H7 (cell line): ENCODE results near the gene SUFU. TPM values are rescaled to one million over a fixed set of nuclear protein-coding genes. Genes with fewer than 3 reads are reported as not detected.

Experiments
- DNase-seq: peaks from one replicate; pipeline ENCODE4 v3.0.0; 2012
- H3K27me3 ChIP-seq: 2 replicates; pipeline ENCODE4 v1.6.0; 2011; ENCODE audit warnings: mild to moderate bottlenecking, low read length; ENCODE audit not compliant: control insufficient read depth, insufficient read depth
- H3K36me3 ChIP-seq: replicated peaks from 2 replicates; pipeline ENCODE4 v1.5.1; 2011; ENCODE audit warnings: low read length; ENCODE audit not compliant: control insufficient read depth, insufficient read depth
- H3K4me3 ChIP-seq: 2 replicates; pipeline ENCODE4 v1.5.1; 2011; ENCODE audit warnings: low read depth, mild to moderate bottlenecking, control low read depth, low read length, moderate library complexity; ENCODE audit not compliant: insufficient read depth
- total RNA-seq: library from RNA; depleted of rRNA; stranded (reverse); fragments of >200 nt; shearing (Covaris generic); gene quantifications from 2 replicates; pipeline ENCODE4 v1.2.3, GENCODE V29; 2014

SUFU gene
- total RNA-seq, 1 experiment from 2014 or later: 3.5 TPM

DNA sequence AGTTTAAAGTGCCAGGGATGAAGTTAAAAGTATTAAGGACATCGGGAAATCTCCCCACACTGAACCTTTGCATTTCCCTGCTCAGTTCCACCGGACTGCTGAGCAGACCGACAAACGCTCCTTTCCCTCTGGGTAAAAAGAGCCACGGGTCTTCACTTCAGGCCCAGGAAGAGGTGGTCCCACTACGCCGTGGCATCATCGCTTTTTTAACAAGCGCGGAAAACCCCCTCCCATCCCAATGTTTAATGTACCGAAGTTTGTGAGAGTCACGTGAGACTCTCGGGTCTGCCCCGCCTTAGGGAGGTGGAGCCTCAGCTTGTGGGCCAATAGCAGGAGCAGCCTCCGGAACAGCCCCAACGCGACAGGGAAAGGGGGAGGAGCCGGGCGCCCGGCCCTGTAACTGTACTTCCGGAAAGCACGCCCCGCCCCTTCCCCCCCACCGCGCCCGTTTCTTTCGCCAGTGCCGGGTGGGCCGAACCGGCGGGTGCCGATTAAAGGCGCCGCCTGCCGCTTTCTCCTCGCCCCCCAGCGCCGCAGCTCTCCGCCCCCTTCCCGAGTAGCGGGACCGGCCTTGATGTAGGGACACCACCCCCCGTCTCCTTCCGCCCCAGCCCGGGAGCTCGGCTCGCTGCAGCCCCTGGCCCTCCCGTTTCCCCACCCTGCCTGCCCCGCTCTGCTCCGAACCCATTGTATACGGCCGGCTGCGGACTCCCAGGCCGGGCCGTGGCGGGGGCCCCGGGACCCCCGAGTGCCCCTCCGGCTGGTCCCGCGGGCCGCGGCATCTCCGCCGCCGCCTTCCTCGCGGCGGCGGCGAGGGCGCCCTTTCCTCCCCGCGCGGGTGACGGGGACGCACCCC, 138.3 kb downstream of the SUFU start:
- H3K27me3 ChIP-seq: no peaks in the 10 kb centered on the region
- H3K36me3 ChIP-seq: no peaks in the 10 kb centered on the region
- peak; percentile 95 for DNase-seq
- H3K4me3 ChIP-seq: peak overlapping the region; percentile 73

- DNase-seq: peak; percentile 74
- peak overlapping the region; percentile 73 for H3K4me3 ChIP-seq
- H3K27me3 ChIP-seq: no peaks in the 10 kb centered on the region
- H3K36me3 ChIP-seq: no peaks in the 10 kb centered on the region
Observed at GRCh38 chr10:102642736-102643335, 139.1 kb downstream of the SUFU start.

DNA sequence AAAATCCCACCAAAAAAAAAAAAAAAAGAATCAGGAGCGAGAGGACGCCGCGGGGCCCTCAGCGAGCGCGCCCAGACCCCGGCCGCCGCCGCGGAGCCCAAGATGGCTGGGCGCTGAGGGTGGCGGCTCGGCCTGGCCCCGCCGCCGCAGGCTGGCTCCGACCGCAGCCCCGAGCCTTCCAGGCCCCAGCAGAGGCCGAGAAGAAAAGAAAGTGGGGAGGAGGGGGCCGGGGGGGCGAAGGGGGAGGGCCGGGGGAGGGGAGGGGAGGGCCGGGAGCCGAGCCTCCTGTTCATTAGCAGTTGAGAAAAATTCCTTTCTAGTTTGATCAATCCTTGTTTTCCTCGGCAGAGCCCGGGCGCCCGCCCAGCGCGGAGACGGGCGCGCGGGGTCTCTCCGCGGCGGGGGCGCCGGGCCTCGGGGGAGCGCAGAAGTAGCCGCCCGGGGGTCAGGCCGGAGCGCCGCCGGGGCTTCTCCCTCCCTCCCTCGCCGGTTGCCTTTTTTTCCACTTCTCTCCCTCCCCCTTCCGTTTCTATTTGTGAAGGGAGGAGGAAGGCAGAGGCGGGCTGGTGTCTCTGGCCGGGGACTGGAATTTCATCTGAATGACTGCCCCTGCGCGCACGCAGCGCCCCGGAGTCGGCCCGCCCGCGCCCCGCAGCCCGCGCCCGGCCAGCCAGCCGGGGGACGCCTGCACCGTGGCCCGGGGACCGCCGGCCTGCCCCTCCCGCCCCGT, 139.7 kb downstream of the SUFU start:
- peak; percentile 86 for DNase-seq
- no peaks in the 10 kb centered on the region for H3K27me3 ChIP-seq
- no peaks in the 10 kb centered on the region for H3K36me3 ChIP-seq
- peak overlapping the region; percentile 73 for H3K4me3 ChIP-seq

- no peak for DNase-seq
- peak within 1 kb of the TSS; percentile 63 for H3K4me3 ChIP-seq
- no peaks in the 10 kb centered on the region for H3K36me3 ChIP-seq
- H3K27me3 ChIP-seq: no peaks in the 10 kb centered on the region
Observed at GRCh38 chr10:102644066-102644645, 140.4 kb downstream of the SUFU start, which contains the start of gene TRIM8. Gene TRIM8, plus strand, starts transcription at chr10:102644479. Its CDS starts 139 bp downstream, at chr10:102644618.

DNA sequence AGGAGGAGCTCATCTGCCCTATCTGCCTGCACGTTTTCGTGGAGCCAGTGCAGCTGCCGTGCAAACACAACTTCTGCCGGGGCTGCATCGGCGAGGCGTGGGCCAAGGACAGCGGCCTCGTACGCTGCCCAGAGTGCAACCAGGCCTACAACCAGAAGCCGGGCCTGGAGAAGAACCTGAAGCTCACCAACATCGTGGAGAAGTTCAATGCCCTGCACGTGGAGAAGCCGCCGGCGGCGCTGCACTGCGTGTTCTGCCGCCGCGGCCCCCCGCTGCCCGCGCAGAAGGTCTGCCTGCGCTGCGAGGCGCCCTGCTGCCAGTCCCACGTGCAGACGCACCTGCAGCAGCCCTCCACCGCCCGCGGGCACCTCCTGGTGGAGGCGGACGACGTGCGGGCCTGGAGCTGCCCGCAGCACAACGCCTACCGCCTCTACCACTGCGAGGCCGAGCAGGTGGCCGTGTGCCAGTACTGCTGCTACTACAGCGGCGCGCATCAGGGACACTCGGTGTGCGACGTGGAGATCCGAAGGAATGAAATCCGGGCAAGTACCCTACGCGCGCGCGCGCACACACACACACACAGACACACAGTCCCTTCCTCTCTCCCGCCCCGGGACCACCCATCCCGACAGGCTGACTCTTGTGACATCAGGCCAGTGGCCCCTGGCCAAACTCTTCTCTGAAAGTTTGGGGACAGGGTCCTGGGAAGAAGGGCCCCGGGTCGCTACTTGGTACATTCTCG, 141.0 kb downstream of the SUFU start:
- no peaks in the 10 kb centered on the region for H3K27me3 ChIP-seq
- no peaks in the 10 kb centered on the region for H3K36me3 ChIP-seq
- DNase-seq: peak; percentile 81
- peak overlapping the region; percentile 63 for H3K4me3 ChIP-seq

- no peak for DNase-seq
- no peaks in the 10 kb centered on the region for H3K36me3 ChIP-seq
- no peaks in the 10 kb centered on the region for H3K27me3 ChIP-seq
- H3K4me3 ChIP-seq: peak overlapping the region; percentile 63
Observed at GRCh38 chr10:102645388-102645740, 141.6 kb downstream of the SUFU start.

- no peaks in the 10 kb centered on the region for H3K36me3 ChIP-seq
- peak overlapping the region; percentile 63 for H3K4me3 ChIP-seq
- peak; percentile 68 for DNase-seq
- no peaks in the 10 kb centered on the region for H3K27me3 ChIP-seq
Observed at GRCh38 chr10:102645741-102646609, 142.2 kb downstream of the SUFU start.

- H3K27me3 ChIP-seq: no peaks in the 10 kb centered on the region
- peak; percentile 45 for DNase-seq
- H3K36me3 ChIP-seq: no peaks in the 10 kb centered on the region
- peak overlapping the region; percentile 63; the same call in 1 of the 2 replicates for H3K4me3 ChIP-seq
Observed at GRCh38 chr10:102646610-102647442, 143.1 kb downstream of the SUFU start.

GRCh38 chr10:102647443-102648268, 143.9 kb downstream of the SUFU start:
- DNase-seq: no peak
- Histone ChIP-seq H3K27me3 (no peaks in the 10 kb centered on the region), H3K4me3 (no peak overlapping the region), H3K36me3 (no peaks in the 10 kb centered on the region)

DNA sequence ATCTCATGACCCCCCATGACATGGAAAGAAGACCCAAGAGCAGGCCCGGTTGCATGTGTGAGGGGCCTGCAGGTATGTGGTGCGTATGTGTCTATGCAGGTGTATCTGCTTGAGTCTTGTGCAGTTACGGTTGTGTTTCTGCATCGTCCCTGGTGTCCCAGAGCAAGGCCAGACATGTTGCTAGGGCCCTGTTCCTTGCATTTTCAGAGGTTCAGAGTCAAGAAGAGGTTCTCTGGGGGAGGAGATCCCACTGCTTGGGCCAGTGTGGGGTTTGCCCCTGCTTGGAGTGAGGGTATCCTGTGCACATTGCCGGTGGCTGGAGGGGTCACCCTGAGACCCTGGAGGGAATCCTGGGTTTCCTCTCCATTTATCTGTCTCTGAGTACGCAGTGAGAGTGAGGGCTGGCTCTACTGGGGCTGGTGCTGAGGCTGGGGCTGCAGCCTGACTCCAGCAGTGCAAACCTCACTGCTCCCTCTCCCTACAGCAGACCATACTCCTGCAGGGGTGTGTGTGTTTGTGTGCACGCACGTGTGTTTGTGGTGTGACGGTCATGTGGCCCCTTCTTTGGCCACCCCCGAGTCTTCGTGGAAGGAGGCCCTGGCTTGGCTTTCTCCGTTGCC, 144.6 kb downstream of the SUFU start:
- no peaks in the 10 kb centered on the region for H3K27me3 ChIP-seq
- DNase-seq: no peak
- H3K4me3 ChIP-seq: no peak overlapping the region
- H3K36me3 ChIP-seq: no peaks in the 10 kb centered on the region; the same call in 1 of the 2 replicates

- peaks cover 1% of the 10 kb centered on the region; the same call in 1 of the 2 replicates for H3K36me3 ChIP-seq
- H3K4me3 ChIP-seq: no peak overlapping the region; the same call in 1 of the 2 replicates
- DNase-seq: peak; percentile 77
- no peaks in the 10 kb centered on the region for H3K27me3 ChIP-seq
Observed at GRCh38 chr10:102648889-102649796, 145.4 kb downstream of the SUFU start.
